ENCODE measurements around the gene ARPIN.
"Not testable (repeated sequence)": the region's sequence is repeated elsewhere in the genome, so short reads cannot be mapped to it uniquely, and the experiment has no call there.

The ARPIN gene

DNA sequence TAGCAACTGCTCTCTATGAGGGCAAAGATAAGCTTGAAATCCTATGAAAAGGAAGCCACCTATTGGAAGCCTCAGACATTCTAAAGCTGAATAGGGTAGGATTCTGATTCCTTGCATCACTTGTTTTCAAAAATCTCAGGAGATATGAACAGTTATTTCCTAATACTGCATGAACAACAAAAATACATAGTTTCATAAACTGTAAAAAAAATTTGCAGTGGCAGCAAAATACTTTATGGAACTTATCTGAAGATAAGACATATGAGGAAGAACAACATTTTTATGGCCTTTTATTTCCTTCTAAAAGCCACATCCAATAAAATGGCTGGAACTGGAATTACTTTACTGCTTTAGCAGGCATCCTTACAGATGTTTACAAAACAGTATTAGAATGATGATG, 48.8 kb downstream of the ARPIN start:
- H3K4me1 ChIP-seq (ENCODE audit: control insufficient read depth in 1 of 2, insufficient read depth in 2 of 2, low read length in 2 of 2): peaks cover 48 to 60% of the 10 kb centered on the region in 2 donors
- no peaks in the 10 kb centered on the region for H3K27me3 ChIP-seq (ENCODE audit: control insufficient read depth in 1 of 2, insufficient read depth in 2 of 2, low read length in 2 of 2)
- H3K27ac ChIP-seq (ENCODE audit: low read depth, low read length): no peak overlapping the region
- no peak overlapping the region for H3K4me3 ChIP-seq (ENCODE audit: low read depth in 1 of 2, low read length in 2 of 2)
- H3K36me3 ChIP-seq (ENCODE audit: control insufficient read depth in 1 of 2, insufficient read depth in 2 of 2, low read length in 2 of 2): peaks cover 9 to 10% of the 10 kb centered on the region in 2 donors
- H3K9ac ChIP-seq (ENCODE audit: low read depth in 1 of 2, low read length in 2 of 2): no peak overlapping the region
- H3K9me3 ChIP-seq (ENCODE audit: control insufficient read depth in 1 of 2, low read length in 2 of 2): no peaks in the 10 kb centered on the region

DNA sequence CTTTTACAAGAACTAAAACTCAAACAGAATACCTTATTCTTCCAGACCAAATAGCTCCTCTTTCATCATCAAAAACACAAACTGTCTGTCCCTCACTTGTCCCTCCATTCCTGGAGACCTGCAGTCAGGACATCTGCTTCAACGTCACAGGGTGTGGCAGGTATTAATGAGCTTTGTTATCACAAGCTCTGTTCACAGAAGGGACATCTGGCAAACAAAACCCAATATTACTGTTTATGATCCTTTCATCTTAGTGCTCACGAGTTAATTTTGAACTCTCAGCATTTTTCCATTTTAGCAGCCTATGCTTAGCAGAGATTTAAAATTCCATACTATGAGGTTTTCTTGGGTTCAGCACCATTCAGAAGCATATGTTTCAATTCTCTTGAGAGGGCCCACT, 51.9 kb downstream of the ARPIN start:
- peak overlapping the region; percentile 76 for H3K27ac ChIP-seq (ENCODE audit: low read depth, low read length)
- H3K27me3 ChIP-seq (ENCODE audit: control insufficient read depth in 1 of 2, insufficient read depth in 2 of 2, low read length in 2 of 2): no peaks in the 10 kb centered on the region
- H3K9me3 ChIP-seq (ENCODE audit: control insufficient read depth in 1 of 2, low read length in 2 of 2): no peaks in the 10 kb centered on the region
- H3K9ac ChIP-seq (ENCODE audit: low read depth in 1 of 2, low read length in 2 of 2): peak overlapping the region; percentile 20 to 51
- peaks cover 9 to 10% of the 10 kb centered on the region in 2 donors for H3K36me3 ChIP-seq (ENCODE audit: control insufficient read depth in 1 of 2, insufficient read depth in 2 of 2, low read length in 2 of 2)
- H3K4me1 ChIP-seq (ENCODE audit: control insufficient read depth in 1 of 2, insufficient read depth in 2 of 2, low read length in 2 of 2): peaks cover 53 to 69% of the 10 kb centered on the region in 2 donors
- H3K4me3 ChIP-seq (ENCODE audit: low read depth in 1 of 2, low read length in 2 of 2): peak overlapping the region; percentile 17 to 23

DNA sequence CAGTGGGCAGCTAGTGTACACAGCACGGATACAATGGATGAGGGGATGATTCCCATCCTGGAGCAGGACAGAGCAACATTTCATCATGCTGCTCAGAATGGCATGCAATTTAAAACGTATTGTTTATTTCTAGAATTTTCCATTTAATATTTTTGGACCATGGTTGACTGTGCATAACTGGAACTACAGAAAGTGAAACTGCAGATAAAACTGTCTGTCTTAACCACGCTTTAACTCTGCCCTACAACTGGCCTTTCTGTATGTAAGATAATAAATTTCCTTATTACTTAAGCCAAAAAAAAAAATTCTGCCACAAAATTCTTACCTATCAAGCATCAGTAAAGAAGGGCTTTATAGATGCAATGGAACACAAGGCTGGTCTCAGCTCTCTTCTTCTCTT, 52.3 kb downstream of the ARPIN start:
- peak overlapping the region; percentile 17 to 23 for H3K4me3 ChIP-seq (ENCODE audit: low read depth in 1 of 2, low read length in 2 of 2)
- peaks cover 9 to 10% of the 10 kb centered on the region in 2 donors for H3K36me3 ChIP-seq (ENCODE audit: control insufficient read depth in 1 of 2, insufficient read depth in 2 of 2, low read length in 2 of 2)
- peak overlapping the region; percentile 20 to 51 for H3K9ac ChIP-seq (ENCODE audit: low read depth in 1 of 2, low read length in 2 of 2)
- no peaks in the 10 kb centered on the region for H3K9me3 ChIP-seq (ENCODE audit: control insufficient read depth in 1 of 2, low read length in 2 of 2)
- H3K4me1 ChIP-seq (ENCODE audit: control insufficient read depth in 1 of 2, insufficient read depth in 2 of 2, low read length in 2 of 2): peaks cover 51 to 64% of the 10 kb centered on the region in 2 donors
- H3K27me3 ChIP-seq (ENCODE audit: control insufficient read depth in 1 of 2, insufficient read depth in 2 of 2, low read length in 2 of 2): no peaks in the 10 kb centered on the region
- H3K27ac ChIP-seq (ENCODE audit: low read depth, low read length): peak overlapping the region; percentile 76

DNA sequence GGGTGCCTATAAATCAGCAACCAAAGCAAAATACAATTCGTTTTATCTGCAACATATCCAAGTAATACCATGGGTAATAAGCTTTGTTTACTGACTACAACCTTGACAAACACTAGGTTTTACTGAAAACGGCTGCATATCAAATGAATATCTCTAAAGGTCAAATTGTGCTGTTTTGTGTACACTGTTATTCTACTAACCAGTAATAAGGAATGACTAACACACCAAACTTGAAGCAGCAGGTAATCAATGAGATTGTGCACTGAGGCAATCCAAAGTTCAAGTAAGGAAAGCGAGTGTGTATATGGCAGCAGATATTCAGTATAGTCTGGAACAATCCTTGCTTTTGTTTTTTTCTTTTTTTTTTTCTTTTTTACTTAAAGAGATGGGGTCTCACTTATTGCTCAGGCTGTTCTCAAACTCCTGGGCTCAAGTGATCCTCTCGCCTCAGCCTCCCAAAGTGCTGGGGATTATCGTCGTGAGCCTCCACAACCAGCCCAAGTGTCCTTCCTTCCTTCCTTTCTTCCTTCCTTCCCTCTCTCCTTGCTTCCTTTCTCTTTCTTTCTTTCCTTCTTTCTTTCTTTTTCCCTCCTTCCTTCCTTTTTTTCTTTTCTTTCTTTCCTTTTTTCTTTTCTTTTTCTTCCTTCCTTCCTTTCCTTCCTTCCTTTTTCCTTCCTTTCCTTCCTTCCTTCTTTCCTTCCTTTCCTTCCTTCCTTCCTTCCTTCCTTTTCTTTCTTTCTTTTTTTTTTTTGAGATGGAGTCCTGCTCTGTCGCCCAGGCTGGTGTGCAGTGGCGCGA, 53.9 kb downstream of the ARPIN start:
- H3K27me3 ChIP-seq (ENCODE audit: control insufficient read depth in 1 of 2, insufficient read depth in 2 of 2, low read length in 2 of 2): no peaks in the 10 kb centered on the region
- H3K27ac ChIP-seq (ENCODE audit: low read depth, low read length): peak overlapping the region; percentile 70
- H3K9ac ChIP-seq (ENCODE audit: low read depth in 1 of 2, low read length in 2 of 2): no peak overlapping the region
- peaks cover 42 to 51% of the 10 kb centered on the region in 2 donors for H3K4me1 ChIP-seq (ENCODE audit: control insufficient read depth in 1 of 2, insufficient read depth in 2 of 2, low read length in 2 of 2)
- H3K9me3 ChIP-seq (ENCODE audit: control insufficient read depth in 1 of 2, low read length in 2 of 2): no peaks in the 10 kb centered on the region
- peaks cover 6 to 9% of the 10 kb centered on the region in 2 donors for H3K36me3 ChIP-seq (ENCODE audit: control insufficient read depth in 1 of 2, insufficient read depth in 2 of 2, low read length in 2 of 2)
- H3K4me3 ChIP-seq (ENCODE audit: low read depth in 1 of 2, low read length in 2 of 2): peak overlapping the region in 1 of 2 donors; percentile 3

DNA sequence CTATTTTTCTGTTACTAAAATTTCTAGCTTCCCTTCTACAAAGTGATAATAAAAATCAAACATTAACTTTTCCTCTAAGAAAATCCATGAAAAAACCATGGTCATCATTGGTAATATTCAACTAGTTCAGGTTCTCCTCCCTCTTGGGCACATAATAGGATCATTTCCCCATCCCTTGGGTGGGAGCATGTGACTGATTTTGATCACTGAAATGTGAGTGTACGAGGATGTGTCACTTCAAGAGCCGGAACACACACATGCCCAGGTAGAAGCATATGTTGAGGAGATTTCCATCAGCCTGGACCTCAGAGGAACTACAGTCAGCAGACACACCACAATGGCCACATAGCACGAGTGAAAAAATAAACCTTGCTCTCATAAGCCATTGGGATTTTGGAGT, 55.1 kb downstream of the ARPIN start:
- peaks cover 36 to 42% of the 10 kb centered on the region in 2 donors for H3K4me1 ChIP-seq (ENCODE audit: control insufficient read depth in 1 of 2, insufficient read depth in 2 of 2, low read length in 2 of 2)
- peak overlapping the region in 1 of 2 donors; percentile 39 for H3K9ac ChIP-seq (ENCODE audit: low read depth in 1 of 2, low read length in 2 of 2)
- peak overlapping the region; percentile 70 for H3K27ac ChIP-seq (ENCODE audit: low read depth, low read length)
- H3K27me3 ChIP-seq (ENCODE audit: control insufficient read depth in 1 of 2, insufficient read depth in 2 of 2, low read length in 2 of 2): no peaks in the 10 kb centered on the region
- H3K36me3 ChIP-seq (ENCODE audit: control insufficient read depth in 1 of 2, insufficient read depth in 2 of 2, low read length in 2 of 2): peaks cover 3 to 9% of the 10 kb centered on the region in 2 donors
- peak overlapping the region in 1 of 2 donors; percentile 36 for H3K4me3 ChIP-seq (ENCODE audit: low read depth in 1 of 2, low read length in 2 of 2)
- H3K9me3 ChIP-seq (ENCODE audit: control insufficient read depth in 1 of 2, low read length in 2 of 2): no peaks in the 10 kb centered on the region

DNA sequence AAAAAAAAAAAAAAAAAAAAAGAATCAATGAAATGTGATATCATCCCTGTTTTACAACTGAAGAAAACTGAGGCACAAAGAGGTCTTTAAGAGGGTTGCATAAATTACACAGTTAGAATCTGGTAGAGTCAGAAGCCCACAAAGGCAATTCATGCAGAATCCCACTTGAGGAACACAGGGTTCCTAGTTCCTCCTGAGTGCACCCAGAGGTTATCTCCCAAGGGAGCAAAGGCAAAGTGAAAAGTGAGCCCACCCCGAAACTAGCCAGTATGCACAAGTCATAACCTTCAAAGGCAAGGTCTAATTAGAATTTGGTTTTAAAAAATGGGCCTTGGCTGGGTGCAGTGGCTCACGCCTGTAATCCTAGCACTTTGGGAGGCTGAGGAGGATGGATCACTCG, 56.8 kb downstream of the ARPIN start:
- no peak overlapping the region for H3K4me3 ChIP-seq (ENCODE audit: low read depth in 1 of 2, low read length in 2 of 2)
- H3K27me3 ChIP-seq (ENCODE audit: control insufficient read depth in 1 of 2, insufficient read depth in 2 of 2, low read length in 2 of 2): no peaks in the 10 kb centered on the region
- peaks cover 33 to 34% of the 10 kb centered on the region in 2 donors for H3K4me1 ChIP-seq (ENCODE audit: control insufficient read depth in 1 of 2, insufficient read depth in 2 of 2, low read length in 2 of 2)
- H3K36me3 ChIP-seq (ENCODE audit: control insufficient read depth in 1 of 2, insufficient read depth in 2 of 2, low read length in 2 of 2): no peaks in the 10 kb centered on the region
- no peak overlapping the region for H3K9ac ChIP-seq (ENCODE audit: low read depth in 1 of 2, low read length in 2 of 2)
- H3K9me3 ChIP-seq (ENCODE audit: control insufficient read depth in 1 of 2, low read length in 2 of 2): no peaks in the 10 kb centered on the region
- H3K27ac ChIP-seq (ENCODE audit: low read depth, low read length): no peak overlapping the region

DNA sequence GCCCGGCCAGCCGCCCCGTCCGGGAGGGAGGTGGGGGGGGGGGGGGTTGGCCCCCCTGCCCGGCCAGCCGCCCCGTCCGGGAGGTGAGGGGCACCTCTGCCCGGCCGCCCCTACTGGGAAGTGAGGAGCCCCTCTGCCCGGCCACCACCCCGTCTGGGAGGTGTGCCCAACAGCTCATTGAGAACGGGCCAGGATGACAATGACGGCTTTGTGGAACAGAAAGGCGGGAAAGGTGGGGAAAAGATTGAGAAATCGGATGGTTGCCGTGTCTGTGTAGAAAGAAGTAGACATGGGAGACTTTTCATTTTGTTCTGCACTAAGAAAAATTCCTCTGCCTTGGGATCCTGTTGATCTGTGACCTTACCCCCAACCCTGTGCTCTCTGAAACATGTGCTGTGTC, 57.9 kb downstream of the ARPIN start:
- not testable (repeated sequence) for H3K9me3 ChIP-seq (ENCODE audit: control insufficient read depth in 1 of 2, low read length in 2 of 2); H3K4me3 ChIP-seq (ENCODE audit: low read depth in 1 of 2, low read length in 2 of 2); H3K27ac ChIP-seq (ENCODE audit: low read depth, low read length); H3K27me3 ChIP-seq (ENCODE audit: control insufficient read depth in 1 of 2, insufficient read depth in 2 of 2, low read length in 2 of 2); H3K9ac ChIP-seq (ENCODE audit: low read depth in 1 of 2, low read length in 2 of 2); H3K36me3 ChIP-seq (ENCODE audit: control insufficient read depth in 1 of 2, insufficient read depth in 2 of 2, low read length in 2 of 2)
- H3K4me1 ChIP-seq (ENCODE audit: control insufficient read depth in 1 of 2, insufficient read depth in 2 of 2, low read length in 2 of 2): peaks cover 30 to 32% of the 10 kb centered on the region in 2 donors

DNA sequence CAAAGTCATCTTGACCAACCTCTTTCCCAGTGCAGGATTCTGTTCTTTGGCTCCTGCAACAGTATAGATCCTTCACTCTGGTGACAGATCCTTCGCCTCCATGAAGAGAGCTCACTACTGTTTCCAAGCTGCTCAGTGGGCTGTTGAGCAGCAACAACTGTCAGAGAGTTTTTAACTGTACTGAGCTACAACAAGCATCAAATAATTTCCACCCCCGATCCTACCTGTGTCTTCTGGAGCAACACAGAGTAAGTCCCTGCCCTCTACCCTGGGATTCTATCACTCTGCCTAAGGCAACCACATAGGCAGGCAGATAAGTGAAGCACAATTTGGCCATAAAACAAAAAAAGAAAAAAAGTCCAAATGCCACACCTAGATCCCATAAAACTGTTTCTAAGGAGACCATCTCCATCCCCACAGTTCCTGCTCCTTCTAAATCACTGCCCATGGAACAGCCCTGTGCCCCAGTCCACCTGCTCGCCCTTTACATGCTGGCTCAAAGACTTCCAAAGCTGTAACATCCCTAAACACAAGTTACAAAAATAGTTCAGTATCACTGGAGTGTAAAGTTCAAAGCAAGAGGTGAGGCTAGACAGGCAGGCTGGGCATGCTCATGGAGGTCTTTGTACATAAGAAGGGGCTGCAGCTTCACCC, 60.3 kb downstream of the ARPIN start:
- peak overlapping the region; percentile 37 for H3K27ac ChIP-seq (ENCODE audit: low read depth, low read length)
- peak overlapping the region in 1 of 2 donors; percentile 9 for H3K9ac ChIP-seq (ENCODE audit: low read depth in 1 of 2, low read length in 2 of 2)

DNA sequence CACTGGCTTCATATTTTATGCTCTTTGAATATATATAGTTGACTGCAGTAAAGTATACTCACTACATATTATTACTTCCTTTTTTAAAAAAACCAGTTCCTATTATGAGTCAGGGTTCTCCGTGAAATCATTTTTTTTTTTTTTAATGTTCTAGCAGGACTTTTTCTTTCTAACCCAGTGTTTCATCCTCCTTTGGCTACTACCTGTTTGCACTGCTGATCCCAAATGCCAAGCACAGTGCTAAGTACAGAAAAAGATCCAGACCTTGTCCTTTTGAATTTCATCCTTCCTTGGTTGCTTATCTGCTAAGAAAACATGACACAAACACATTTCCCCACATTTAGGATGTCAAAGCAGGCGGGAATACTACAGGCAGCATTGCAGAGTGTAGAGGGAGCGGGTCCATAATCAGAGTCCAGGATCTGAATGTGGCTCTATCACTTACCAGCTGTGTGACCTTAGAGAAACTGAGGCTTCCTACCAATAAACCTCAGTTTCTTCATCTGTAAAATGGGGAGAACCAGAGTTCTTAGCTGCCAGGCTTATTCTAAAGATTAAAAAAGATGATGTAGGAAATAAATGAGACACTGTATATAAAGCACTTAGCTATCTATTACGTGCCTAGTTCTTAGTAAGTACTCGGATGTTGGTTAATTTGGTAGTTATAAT, 60.9 kb downstream of the ARPIN start:
- peak overlapping the region; percentile 37 for H3K27ac ChIP-seq (ENCODE audit: low read depth, low read length)
- H3K9ac ChIP-seq (ENCODE audit: low read depth in 1 of 2, low read length in 2 of 2): peak overlapping the region in 1 of 2 donors; percentile 9
- peak overlapping the region in 1 of 2 donors; percentile 9 for H3K4me3 ChIP-seq (ENCODE audit: low read depth in 1 of 2, low read length in 2 of 2)

More for the DNA sequence above, 60.3 kb downstream of the ARPIN start:
- Histone ChIP-seq H3K27me3 (ENCODE audit: control insufficient read depth in 1 of 2, insufficient read depth in 2 of 2, low read length in 2 of 2) (no peaks in the 10 kb centered on the region), H3K9me3 (ENCODE audit: control insufficient read depth in 1 of 2, low read length in 2 of 2) (no peaks in the 10 kb centered on the region), H3K36me3 (ENCODE audit: control insufficient read depth in 1 of 2, insufficient read depth in 2 of 2, low read length in 2 of 2) (peaks cover 3 to 5% of the 10 kb centered on the region in 2 donors), H3K4me3 (ENCODE audit: low read depth in 1 of 2, low read length in 2 of 2) (peak overlapping the region in 1 of 2 donors; percentile 9), H3K4me1 (ENCODE audit: control insufficient read depth in 1 of 2, insufficient read depth in 2 of 2, low read length in 2 of 2) (peaks cover 34 to 48% of the 10 kb centered on the region in 2 donors)

DNA sequence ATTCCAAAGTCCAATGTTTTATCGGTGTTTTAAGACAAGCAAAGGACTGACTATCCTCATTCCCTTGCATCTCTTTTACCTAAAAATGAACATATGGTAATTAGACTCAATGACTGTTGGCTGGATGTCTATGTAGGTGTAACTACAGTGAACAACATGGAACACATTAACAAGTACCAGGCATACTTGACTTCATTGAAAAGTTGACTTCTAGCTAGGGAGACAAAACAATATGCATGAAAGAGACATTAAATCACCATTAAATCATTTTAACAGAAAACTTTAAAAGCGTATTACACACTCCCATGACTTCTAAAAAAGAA, 63.8 kb downstream of the ARPIN start:
- H3K4me3 ChIP-seq (ENCODE audit: low read depth in 1 of 2, low read length in 2 of 2): no peak overlapping the region
- no peak overlapping the region for H3K9ac ChIP-seq (ENCODE audit: low read depth in 1 of 2, low read length in 2 of 2)
- no peaks in the 10 kb centered on the region for H3K9me3 ChIP-seq (ENCODE audit: control insufficient read depth in 1 of 2, low read length in 2 of 2)
- H3K27me3 ChIP-seq (ENCODE audit: control insufficient read depth in 1 of 2, insufficient read depth in 2 of 2, low read length in 2 of 2): no peaks in the 10 kb centered on the region
- no peak overlapping the region for H3K27ac ChIP-seq (ENCODE audit: low read depth, low read length)
- H3K4me1 ChIP-seq (ENCODE audit: control insufficient read depth in 1 of 2, insufficient read depth in 2 of 2, low read length in 2 of 2): peaks cover 36 to 52% of the 10 kb centered on the region in 2 donors
- peaks cover 3 to 5% of the 10 kb centered on the region in 2 donors for H3K36me3 ChIP-seq (ENCODE audit: control insufficient read depth in 1 of 2, insufficient read depth in 2 of 2, low read length in 2 of 2)

More for the DNA sequence above, 60.9 kb downstream of the ARPIN start:
- no peaks in the 10 kb centered on the region for H3K9me3 ChIP-seq (ENCODE audit: control insufficient read depth in 1 of 2, low read length in 2 of 2)
- H3K36me3 ChIP-seq (ENCODE audit: control insufficient read depth in 1 of 2, insufficient read depth in 2 of 2, low read length in 2 of 2): peaks cover 3 to 5% of the 10 kb centered on the region in 2 donors
- peaks cover 30 to 43% of the 10 kb centered on the region in 2 donors for H3K4me1 ChIP-seq (ENCODE audit: control insufficient read depth in 1 of 2, insufficient read depth in 2 of 2, low read length in 2 of 2)
- H3K27me3 ChIP-seq (ENCODE audit: control insufficient read depth in 1 of 2, insufficient read depth in 2 of 2, low read length in 2 of 2): no peaks in the 10 kb centered on the region

Measured in duodenal mucosa (tissue), 2 donors.